IPS DF 4.7 (cell line): ENCODE results near the gene GLMP.

Experiments used
- DNase-seq: peaks from one replicate; pipeline ENCODE4 v3.0.0-alpha.2; 2013; ENCODE audit warnings: low spot score; ENCODE audit errors: extremely low read depth

The GLMP gene

DNA sequence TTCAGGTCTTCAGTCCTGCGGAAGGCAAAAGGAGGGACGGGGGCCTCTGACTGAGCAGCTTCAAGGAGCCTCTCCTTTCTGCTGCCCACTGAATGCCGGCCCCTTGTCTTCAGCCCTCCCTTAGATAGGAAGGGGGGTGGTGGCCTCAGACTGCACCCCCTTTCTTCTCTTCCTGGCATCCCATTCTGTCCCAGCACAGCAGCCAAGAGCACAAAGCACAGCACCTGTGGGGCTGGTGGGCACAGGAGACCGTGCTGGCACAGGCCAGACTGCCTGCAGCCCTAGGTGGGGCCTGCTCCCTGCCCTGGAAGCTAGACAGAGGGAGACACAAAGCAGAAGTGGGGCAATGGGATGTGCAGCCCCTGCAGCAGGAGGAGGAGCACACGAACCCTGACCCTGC is 45.9 kb downstream of the GLMP start:
- no peak for DNase-seq

- no peak for DNase-seq
Observed at GRCh38 chr1:156248323-156248683, 47.2 kb downstream of the GLMP start.

- no peak for DNase-seq
Observed at GRCh38 chr1:156247460-156248322, 47.8 kb downstream of the GLMP start, which contains the start of gene PAQR6. PAQR6 (minus strand) TSS chr1:156248056; CDS start chr1:156246731, 1,325 bp downstream.

GRCh38 chr1:156246781-156247459 is 48.6 kb downstream of the GLMP start:
- no peak for DNase-seq

DNA sequence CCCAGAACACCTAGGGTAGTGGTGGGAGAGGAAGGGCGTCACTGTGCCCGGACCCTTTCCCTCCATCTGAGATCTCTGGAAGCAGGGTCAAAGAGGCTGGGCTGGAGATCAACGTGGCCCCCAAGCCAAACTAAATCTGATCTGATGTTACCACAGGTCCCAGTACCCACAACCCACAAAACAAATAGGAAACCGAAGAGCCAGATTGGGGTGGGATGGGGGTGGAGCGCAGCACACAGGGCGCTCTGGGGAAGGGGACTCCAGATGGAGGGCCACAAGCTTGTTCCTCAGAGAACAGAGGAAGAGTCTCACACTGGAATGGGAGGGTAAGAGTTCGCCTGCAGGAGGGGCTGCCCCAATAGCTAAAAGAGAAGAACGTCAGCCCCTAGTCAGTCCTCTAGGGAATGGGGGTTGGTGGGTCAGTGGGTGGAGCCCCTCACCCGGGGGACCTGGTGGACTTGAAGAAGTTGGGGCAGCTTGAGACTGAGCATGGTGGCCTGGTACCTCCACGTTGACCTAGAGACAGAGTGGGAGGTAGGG is 49.2 kb downstream of the GLMP start:
- DNase-seq = no peak

GRCh38 chr1:156245451-156246232 is 49.8 kb downstream of the GLMP start:
- DNase-seq = no peak

DNA sequence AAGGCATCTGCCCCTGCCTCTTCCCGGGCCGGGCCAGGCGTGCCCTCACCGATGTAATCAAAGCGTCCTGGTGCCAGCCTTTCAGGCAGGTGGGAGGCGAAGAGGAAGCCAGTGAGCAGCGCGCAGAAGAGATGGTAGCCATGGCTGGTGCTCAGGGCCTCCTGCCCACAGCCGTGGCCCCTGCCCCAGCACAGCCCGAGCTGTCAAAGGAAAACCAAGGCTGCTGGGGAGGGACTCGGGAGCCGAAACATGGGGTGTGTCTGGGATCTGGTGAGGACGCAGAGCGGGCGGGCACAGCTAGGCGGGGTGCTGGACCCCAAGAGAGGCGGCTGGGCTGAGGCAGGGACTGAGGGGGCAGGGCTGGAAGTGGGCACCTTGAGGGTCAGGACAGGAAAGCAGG is 50.8 kb downstream of the GLMP start:
- no peak for DNase-seq

DNA sequence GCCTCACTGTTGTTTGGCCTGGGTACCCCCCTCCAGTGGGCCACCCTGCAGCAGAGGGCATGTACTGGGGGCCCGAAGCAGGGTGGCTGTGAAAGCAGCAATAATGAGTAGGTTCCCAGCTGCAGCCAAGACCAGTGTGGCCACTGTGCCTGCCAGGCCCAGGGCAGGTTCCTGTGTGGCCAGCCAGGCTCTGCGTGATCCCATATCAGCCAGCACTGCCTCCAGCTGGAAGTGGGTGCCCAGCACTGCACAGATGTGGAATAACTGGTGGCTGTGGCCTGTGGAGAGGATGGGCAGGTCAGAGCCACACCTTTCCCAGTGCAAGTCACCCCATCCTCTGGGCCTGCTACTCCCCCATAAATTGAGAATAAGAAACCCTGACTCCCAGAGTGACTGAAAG is 51.4 kb downstream of the GLMP start:
- DNase-seq = no peak

GRCh38 chr1:156242738-156243137 is 52.7 kb downstream of the GLMP start:
- no peak for DNase-seq
